ENCODE results near the gene SLC16A9. TPM values are rescaled to one million over a fixed set of nuclear protein-coding genes. Genes with fewer than 3 reads are reported as not detected.

SLC16A9 gene
- total RNA-seq, 1 experiment from 2014 or later: 0.13 TPM

DNA sequence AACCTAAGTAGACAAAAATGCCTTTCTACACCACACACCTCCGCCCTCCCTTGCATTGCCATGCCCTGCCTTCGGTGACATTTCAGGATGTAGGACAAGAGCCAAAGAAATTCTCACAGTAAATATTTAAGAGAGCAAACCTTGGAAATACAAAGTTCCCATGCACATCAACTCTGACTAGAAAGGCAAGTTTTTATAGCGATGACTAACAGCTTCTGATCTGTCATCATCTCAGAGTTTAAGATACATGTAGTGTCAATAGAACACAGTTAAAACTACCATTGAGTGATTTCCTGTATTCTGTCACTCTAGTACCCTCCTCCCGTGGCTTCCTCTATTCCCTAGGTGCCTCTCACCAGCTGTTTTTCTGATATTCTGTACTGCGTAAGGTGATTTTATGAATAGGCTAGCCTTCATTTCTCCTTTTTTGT lies 20.7 kb downstream of the SLC16A9 start:
- POLR2A ChIA-PET: no interaction called here
- peaks cover 2% of the 10 kb centered on the region; the same call in 1 of the 2 replicates for H3K27me3 ChIP-seq (ENCODE audit: control insufficient read depth, insufficient read depth, low read length)
- CTCF ChIA-PET: no interaction called here
- no peaks in the 10 kb centered on the region for H3K9me3 ChIP-seq (ENCODE audit: control insufficient read depth, insufficient read depth, low read depth, low read length)
- no TSS peak for BruUV-seq (replicated peaks)
- H3K4me1 ChIP-seq (ENCODE audit: control insufficient read depth, insufficient read depth, low read length): no peaks in the 10 kb centered on the region
- no peaks in the 10 kb centered on the region for H3K36me3 ChIP-seq (ENCODE audit: control insufficient read depth, insufficient read depth, low read length)
- intact Hi-C loops (cut with micrococcal nuclease; ENCODE audit: unreplicated experiment) (no loop called here), in situ Hi-C loops (cut with HindIII; ENCODE audit: low pct_unique_long_range_greater_than_20kb, low sequenced_read_pairs) (no loop called here)
- no peak for TF ChIP-seq TCF7L2 (IDR thresholded peaks at IDR 0.05; ENCODE audit: low read depth, low read length)
- TF ChIP-seq, protein P1, sequence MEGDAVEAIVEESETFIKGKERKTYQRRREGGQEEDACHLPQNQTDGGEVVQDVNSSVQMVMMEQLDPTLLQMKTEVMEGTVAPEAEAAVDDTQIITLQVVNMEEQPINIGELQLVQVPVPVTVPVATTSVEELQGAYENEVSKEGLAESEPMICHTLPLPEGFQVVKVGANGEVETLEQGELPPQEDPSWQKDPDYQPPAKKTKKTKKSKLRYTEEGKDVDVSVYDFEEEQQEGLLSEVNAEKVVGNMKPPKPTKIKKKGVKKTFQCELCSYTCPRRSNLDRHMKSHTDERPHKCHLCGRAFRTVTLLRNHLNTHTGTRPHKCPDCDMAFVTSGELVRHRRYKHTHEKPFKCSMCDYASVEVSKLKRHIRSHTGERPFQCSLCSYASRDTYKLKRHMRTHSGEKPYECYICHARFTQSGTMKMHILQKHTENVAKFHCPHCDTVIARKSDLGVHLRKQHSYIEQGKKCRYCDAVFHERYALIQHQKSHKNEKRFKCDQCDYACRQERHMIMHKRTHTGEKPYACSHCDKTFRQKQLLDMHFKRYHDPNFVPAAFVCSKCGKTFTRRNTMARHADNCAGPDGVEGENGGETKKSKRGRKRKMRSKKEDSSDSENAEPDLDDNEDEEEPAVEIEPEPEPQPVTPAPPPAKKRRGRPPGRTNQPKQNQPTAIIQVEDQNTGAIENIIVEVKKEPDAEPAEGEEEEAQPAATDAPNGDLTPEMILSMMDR (IDR thresholded peaks at IDR 0.05): no peak
- ATAC-seq (no peak), DNase-seq (ENCODE audit: low read depth, low spot score) (no peak)
- no peak overlapping the region for H3K4me3 ChIP-seq (ENCODE audit: low read depth in 2 of 2, low read length in 2 of 2)
- no peak overlapping the region for H3K27ac ChIP-seq (ENCODE audit: low read length)

GRCh38 chr10:59687657-59688056 lies 22.0 kb downstream of the SLC16A9 start:
- no peaks in the 10 kb centered on the region for H3K4me1 ChIP-seq (ENCODE audit: control insufficient read depth, insufficient read depth, low read length)
- POLR2A ChIA-PET: no interaction called here
- H3K4me3 ChIP-seq (ENCODE audit: low read depth in 2 of 2, low read length in 2 of 2): no peak overlapping the region
- DNase-seq (ENCODE audit: low read depth, low spot score) (no peak), ATAC-seq (no peak)
- in situ Hi-C loops (cut with HindIII; ENCODE audit: low pct_unique_long_range_greater_than_20kb, low sequenced_read_pairs): no loop called here
- BruUV-seq (replicated peaks): no TSS peak
- H3K36me3 ChIP-seq (ENCODE audit: control insufficient read depth, insufficient read depth, low read length): no peaks in the 10 kb centered on the region
- no peak for TF ChIP-seq POLR2AphosphoS5 (IDR thresholded peaks at IDR 0.05; ENCODE audit: low read depth, low read length)
- TF ChIP-seq TCF7L2 (IDR thresholded peaks at IDR 0.05; ENCODE audit: low read depth, low read length): no peak
- TF ChIP-seq, protein P1 (IDR thresholded peaks at IDR 0.05): no peak
- TF ChIP-seq REST (IDR thresholded peaks at IDR 0.05; ENCODE audit: insufficient read depth in 1 of 2, low read depth in 2 of 2, low read length in 1 of 2): no peak
- no peak for TF ChIP-seq SIN3A (IDR thresholded peaks at IDR 0.05; ENCODE audit: borderline replicate concordance, insufficient read depth, low read depth, low read length)
- H3K27me3 ChIP-seq (ENCODE audit: control insufficient read depth, insufficient read depth, low read length): 0 out of 2 replicates have a peak, but pooled peaks cover 2% of the 10 kb centered on the region
- H3K9me3 ChIP-seq (ENCODE audit: control insufficient read depth, insufficient read depth, low read depth, low read length): no peaks in the 10 kb centered on the region
- CTCF ChIA-PET: no interaction called here
- no peak overlapping the region for H3K27ac ChIP-seq (ENCODE audit: low read length)
- intact Hi-C loops (cut with micrococcal nuclease; ENCODE audit: unreplicated experiment): no loop called here

Measured in Panc1 (cell line).